Measurements from ENCODE around the gene TMEM240.

DNA sequence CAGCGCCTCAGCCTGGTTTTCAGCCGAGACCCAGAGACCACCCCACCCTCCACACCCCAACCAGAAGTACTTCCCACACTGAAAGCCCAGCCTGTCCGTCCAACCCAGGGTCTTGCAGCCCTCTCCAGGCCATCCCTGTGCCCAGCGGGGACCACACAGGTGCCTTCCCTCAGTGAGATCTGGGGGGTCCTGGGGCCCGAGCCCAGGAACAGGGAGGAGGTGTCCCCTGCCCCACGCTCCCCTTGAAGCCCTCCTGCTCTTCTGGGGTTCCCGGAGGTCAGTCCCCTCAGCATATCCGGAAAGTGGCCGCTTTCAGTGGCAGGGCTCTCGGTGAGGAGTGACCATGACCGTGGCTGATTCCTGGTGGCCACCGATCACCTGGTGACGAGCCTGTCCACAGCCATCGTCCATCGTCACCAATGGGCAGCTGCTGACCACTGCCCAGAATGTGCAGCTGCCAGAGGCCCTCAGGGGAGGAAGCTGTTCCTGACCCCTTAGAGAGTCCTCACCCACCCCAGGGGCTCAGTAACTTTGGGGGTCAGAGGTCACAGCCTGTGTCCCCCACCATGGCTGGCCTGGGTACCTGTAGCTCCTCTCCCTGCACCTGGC is 3.4 kb downstream of the TMEM240 start:
- TF ChIP-seq PHF8 (IDR thresholded peaks at IDR 0.05; ENCODE audit: borderline replicate concordance, low read length): no peak
- TF ChIP-seq POLR2A (conservative IDR thresholded peaks at IDR 0.05): no peak
- TF ChIP-seq SMARCA4 (IDR thresholded peaks at IDR 0.05): no peak
- no peak for TF ChIP-seq ATF3 (IDR thresholded peaks at IDR 0.05)
- no peak for TF ChIP-seq ATF3 (CRISPR knock-in tag; conservative IDR thresholded peaks at IDR 0.05)
- TF ChIP-seq FOXK2 (conservative IDR thresholded peaks at IDR 0.05 in 1 of 2, IDR thresholded peaks at IDR 0.05 in 1 of 2; ENCODE audit: low read depth in 2 of 2): no peak
- TF ChIP-seq ZBTB26 (CRISPR knock-in tag; IDR thresholded peaks at IDR 0.05): no peak
- TF ChIP-seq PRMT5 (CRISPR knock-in tag; IDR thresholded peaks at IDR 0.05): no peak
- TF ChIP-seq ZNF121 (CRISPR knock-in tag; conservative IDR thresholded peaks at IDR 0.05): no peak
